ENCODE data around the gene KRT28. TPM values are rescaled to one million over a fixed set of nuclear protein-coding genes. Genes with fewer than 3 reads are reported as not detected.
A peak's percentile ranks its signal among the peaks of the same experiment; 100 is the strongest.

Gene KRT28
- total and polyA plus RNA-seq, 9 donors, result not detected

- WGBS (ENCODE audit: insufficient coverage), result no CpG with 5 or more reads among the region's 2 CpGs
- no peak for DNase-seq
- Histone ChIP-seq H3K27me3 (ENCODE audit: control insufficient read depth, insufficient read depth, low read length) (no peaks in the 10 kb centered on the region), H3K4me1 (ENCODE audit: control insufficient read depth, insufficient read depth, low read length) (no peaks in the 10 kb centered on the region), H3K9me3 (replicated peaks; ENCODE audit: control insufficient read depth, low read depth, low read length) (no peaks in the 10 kb centered on the region), H3K36me3 (ENCODE audit: control insufficient read depth, insufficient read depth, low read length) (peaks cover 8% of the 10 kb centered on the region), H3K27ac (ENCODE audit: low read length) (no peak overlapping the region), H3K4me3 (ENCODE audit: low read length) (no peak overlapping the region)
Measured at GRCh38 chr17:40830085-40830776, 30.5 kb upstream of the KRT28 start.

- Histone ChIP-seq H3K27me3 (ENCODE audit: control insufficient read depth, insufficient read depth, low read length) (no peaks in the 10 kb centered on the region), H3K4me1 (ENCODE audit: control insufficient read depth, insufficient read depth, low read length) (no peaks in the 10 kb centered on the region), H3K27ac (ENCODE audit: low read length) (no peak overlapping the region), H3K9me3 (replicated peaks; ENCODE audit: control insufficient read depth, low read depth, low read length) (no peaks in the 10 kb centered on the region), H3K4me3 (ENCODE audit: low read length) (no peak overlapping the region), H3K36me3 (ENCODE audit: control insufficient read depth, insufficient read depth, low read length) (no peaks in the 10 kb centered on the region)
- DNase-seq, result no peak
- no CpG with 5 or more reads among the region's 4 CpGs for WGBS (ENCODE audit: insufficient coverage)
Measured at GRCh38 chr17:40828454-40829044, 28.8 kb upstream of the KRT28 start.

GRCh38 chr17:40827746-40828453, 28.1 kb upstream of the KRT28 start:
- H3K36me3 ChIP-seq (ENCODE audit: control insufficient read depth, insufficient read depth, low read length), result no peaks in the 10 kb centered on the region
- no peaks in the 10 kb centered on the region for H3K4me1 ChIP-seq (ENCODE audit: control insufficient read depth, insufficient read depth, low read length)
- no peak overlapping the region for H3K27ac ChIP-seq (ENCODE audit: low read length)
- H3K27me3 ChIP-seq (ENCODE audit: control insufficient read depth, insufficient read depth, low read length), result no peaks in the 10 kb centered on the region
- 100% methylated on average over 2 of the region's 7 CpGs for WGBS (ENCODE audit: insufficient coverage)
- H3K9me3 ChIP-seq (replicated peaks; ENCODE audit: control insufficient read depth, low read depth, low read length), result no peaks in the 10 kb centered on the region
- H3K4me3 ChIP-seq (ENCODE audit: low read length), result no peak overlapping the region
- DNase-seq, result no peak

GRCh38 chr17:40825599-40825998, 25.8 kb upstream of the KRT28 start:
- Histone ChIP-seq H3K4me1 (ENCODE audit: control insufficient read depth, insufficient read depth, low read length) (no peaks in the 10 kb centered on the region), H3K27ac (ENCODE audit: low read length) (no peak overlapping the region), H3K36me3 (ENCODE audit: control insufficient read depth, insufficient read depth, low read length) (no peaks in the 10 kb centered on the region), H3K4me3 (ENCODE audit: low read length) (no peak overlapping the region), H3K27me3 (ENCODE audit: control insufficient read depth, insufficient read depth, low read length) (no peaks in the 10 kb centered on the region), H3K9me3 (replicated peaks; ENCODE audit: control insufficient read depth, low read depth, low read length) (no peaks in the 10 kb centered on the region)
- no CpG with 5 or more reads among the region's 2 CpGs for WGBS (ENCODE audit: insufficient coverage)
- DNase-seq, result no peak

- H3K4me1 ChIP-seq (ENCODE audit: control insufficient read depth, insufficient read depth, low read length), result peaks cover 2% of the 10 kb centered on the region
- H3K36me3 ChIP-seq (ENCODE audit: control insufficient read depth, insufficient read depth, low read length), result no peaks in the 10 kb centered on the region
- no peaks in the 10 kb centered on the region for H3K9me3 ChIP-seq (replicated peaks; ENCODE audit: control insufficient read depth, low read depth, low read length)
- WGBS (ENCODE audit: insufficient coverage), result no CpG with 5 or more reads among the region's 1 CpG
- no peaks in the 10 kb centered on the region for H3K27me3 ChIP-seq (ENCODE audit: control insufficient read depth, insufficient read depth, low read length)
- no peak overlapping the region for H3K4me3 ChIP-seq (ENCODE audit: low read length)
- no peak overlapping the region for H3K27ac ChIP-seq (ENCODE audit: low read length)
- no peak for DNase-seq
Measured at GRCh38 chr17:40824015-40824832, 24.5 kb upstream of the KRT28 start.

GRCh38 chr17:40822132-40822812, 22.5 kb upstream of the KRT28 start, which contains the start of gene KRT10:
Gene KRT10, minus strand, starts transcription at chr17:40822614. Its CDS starts 29 bp downstream, at chr17:40822585.
- Histone ChIP-seq H3K4me3 (ENCODE audit: low read length) (no peak within 1 kb of the TSS), H3K4me1 (ENCODE audit: control insufficient read depth, insufficient read depth, low read length) (peaks cover 2% of the 10 kb centered on the region), H3K36me3 (ENCODE audit: control insufficient read depth, insufficient read depth, low read length) (peaks cover 2% of the 10 kb centered on the region), H3K27me3 (ENCODE audit: control insufficient read depth, insufficient read depth, low read length) (no peaks in the 10 kb centered on the region), H3K27ac (ENCODE audit: low read length) (no peak within 1 kb of the TSS), H3K9me3 (replicated peaks; ENCODE audit: control insufficient read depth, low read depth, low read length) (no peaks in the 10 kb centered on the region)
- 87% methylated on average over 5 of the region's 7 CpGs for WGBS (ENCODE audit: insufficient coverage)
- DNase-seq, result no peak

- Histone ChIP-seq H3K36me3 (ENCODE audit: control insufficient read depth, insufficient read depth, low read length) (peaks cover 7% of the 10 kb centered on the region), H3K4me1 (ENCODE audit: control insufficient read depth, insufficient read depth, low read length) (peaks cover 2% of the 10 kb centered on the region), H3K4me3 (ENCODE audit: low read length) (no peak overlapping the region), H3K27ac (ENCODE audit: low read length) (no peak overlapping the region), H3K27me3 (ENCODE audit: control insufficient read depth, insufficient read depth, low read length) (no peaks in the 10 kb centered on the region), H3K9me3 (replicated peaks; ENCODE audit: control insufficient read depth, low read depth, low read length) (no peaks in the 10 kb centered on the region)
- DNase-seq, result no peak
Measured at GRCh38 chr17:40821536-40821935, 21.8 kb upstream of the KRT28 start.

GRCh38 chr17:40820228-40820838, 20.6 kb upstream of the KRT28 start:
- peaks cover 7% of the 10 kb centered on the region for H3K36me3 ChIP-seq (ENCODE audit: control insufficient read depth, insufficient read depth, low read length)
- no peaks in the 10 kb centered on the region for H3K9me3 ChIP-seq (replicated peaks; ENCODE audit: control insufficient read depth, low read depth, low read length)
- H3K4me1 ChIP-seq (ENCODE audit: control insufficient read depth, insufficient read depth, low read length), result peaks cover 2% of the 10 kb centered on the region
- no peak overlapping the region for H3K27ac ChIP-seq (ENCODE audit: low read length)
- WGBS (ENCODE audit: insufficient coverage), result 56% methylated on average over 2 of the region's 9 CpGs
- DNase-seq, result no peak
- H3K4me3 ChIP-seq (ENCODE audit: low read length), result no peak overlapping the region
- H3K27me3 ChIP-seq (ENCODE audit: control insufficient read depth, insufficient read depth, low read length), result no peaks in the 10 kb centered on the region

- H3K36me3 ChIP-seq (ENCODE audit: control insufficient read depth, insufficient read depth, low read length), result peaks cover 7% of the 10 kb centered on the region
- no peaks in the 10 kb centered on the region for H3K9me3 ChIP-seq (replicated peaks; ENCODE audit: control insufficient read depth, low read depth, low read length)
- no peaks in the 10 kb centered on the region for H3K27me3 ChIP-seq (ENCODE audit: control insufficient read depth, insufficient read depth, low read length)
- H3K27ac ChIP-seq (ENCODE audit: low read length), result peak overlapping the region; percentile 94
- WGBS (ENCODE audit: insufficient coverage), result 46% methylated on average over 4 of the region's 9 CpGs
- peak overlapping the region; percentile 74 for H3K4me3 ChIP-seq (ENCODE audit: low read length)
- H3K4me1 ChIP-seq (ENCODE audit: control insufficient read depth, insufficient read depth, low read length), result peaks cover 2% of the 10 kb centered on the region
- peak; percentile 55 for DNase-seq
Measured at GRCh38 chr17:40819528-40820125, 19.9 kb upstream of the KRT28 start.
